ENCODE results near the gene NEURL1. TPM values are rescaled to one million over a fixed set of nuclear protein-coding genes. Genes with fewer than 3 reads are reported as not detected.

The NEURL1 gene
- total RNA-seq, 1 donor from 2014 or later, result 2.5 TPM

- Mint-ChIP-seq H3K4me3 (ENCODE audit: unreplicated experiment) (no peak overlapping the region), H3K27ac (ENCODE audit: unreplicated experiment) (no peak overlapping the region), H3K27me3 (ENCODE audit: unreplicated experiment) (no peaks in the 10 kb centered on the region), H3K36me3 (ENCODE audit: unreplicated experiment) (peaks cover 19% of the 10 kb centered on the region), H3K4me1 (ENCODE audit: unreplicated experiment) (peaks cover 29% of the 10 kb centered on the region), H3K9me3 (ENCODE audit: unreplicated experiment) (no peaks in the 10 kb centered on the region)
- DNase-seq (ENCODE audit: extremely low spot score, unreplicated experiment), result no peak
- no peak for TF ChIP-seq CTCF (IDR thresholded peaks at IDR 0.05)
Observed at GRCh38 chr10:103637011-103637410, 143.5 kb downstream of the NEURL1 start.

DNA sequence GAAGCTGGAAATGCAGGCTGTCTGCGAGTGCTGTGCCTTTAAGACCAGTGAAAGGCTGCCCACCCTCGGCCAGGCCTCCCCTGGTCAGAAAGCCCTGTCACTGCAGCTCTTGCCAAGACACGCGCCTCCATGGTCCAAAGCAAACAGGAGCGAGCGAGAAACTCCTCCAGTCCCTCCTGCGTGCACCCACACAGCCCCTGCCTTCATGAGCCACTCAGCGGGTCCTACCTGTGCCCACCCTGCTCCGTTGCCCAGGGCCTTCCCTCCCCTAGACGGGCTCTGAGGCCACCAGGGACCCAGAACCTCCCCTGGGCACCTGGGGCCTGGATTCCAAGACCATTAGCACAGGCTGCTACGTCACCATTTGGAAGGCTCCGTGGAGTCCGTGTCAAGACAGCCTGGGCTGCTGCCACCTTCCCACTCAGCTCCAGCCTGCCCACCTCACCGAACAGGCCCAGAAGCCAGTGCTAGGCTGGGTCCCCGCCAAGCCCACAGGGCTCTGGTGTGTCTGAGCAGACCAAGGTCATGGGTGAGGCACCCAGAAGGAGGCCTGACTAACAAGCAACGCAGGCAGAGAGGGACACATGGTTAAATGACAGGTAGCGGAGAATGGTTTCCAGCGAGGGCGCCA lies 144.5 kb downstream of the NEURL1 start:
- H3K36me3 Mint-ChIP-seq (ENCODE audit: unreplicated experiment), result peaks cover 16% of the 10 kb centered on the region
- no peak overlapping the region for H3K4me3 Mint-ChIP-seq (ENCODE audit: unreplicated experiment)
- peaks cover 27% of the 10 kb centered on the region for H3K4me1 Mint-ChIP-seq (ENCODE audit: unreplicated experiment)
- H3K27ac Mint-ChIP-seq (ENCODE audit: unreplicated experiment), result no peak overlapping the region
- no peak for DNase-seq (ENCODE audit: extremely low spot score, unreplicated experiment)
- no peaks in the 10 kb centered on the region for H3K27me3 Mint-ChIP-seq (ENCODE audit: unreplicated experiment)
- no peaks in the 10 kb centered on the region for H3K9me3 Mint-ChIP-seq (ENCODE audit: unreplicated experiment)
- TF ChIP-seq CTCF (IDR thresholded peaks at IDR 0.05), result no peak

DNA sequence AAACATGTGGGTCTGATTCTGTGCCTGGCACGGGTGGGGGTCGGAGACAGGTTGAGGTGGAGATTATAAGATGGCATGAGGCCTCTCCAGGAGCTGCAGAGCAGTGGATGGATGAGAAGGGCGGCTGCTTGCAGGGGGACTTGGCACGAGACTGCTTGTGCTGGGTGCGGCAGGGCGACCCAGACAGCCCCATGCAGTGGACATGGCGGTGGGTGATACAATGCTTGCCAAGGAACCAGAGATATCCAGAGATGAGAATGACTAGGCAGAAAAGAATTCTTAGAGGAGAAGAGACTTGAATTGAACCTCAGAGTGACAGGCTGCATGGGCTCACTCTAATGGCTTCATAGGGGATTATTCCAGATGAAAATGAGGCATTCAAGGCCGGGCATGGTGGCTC lies 145.4 kb downstream of the NEURL1 start:
- Mint-ChIP-seq H3K36me3 (ENCODE audit: unreplicated experiment) (peaks cover 16% of the 10 kb centered on the region), H3K4me1 (ENCODE audit: unreplicated experiment) (peaks cover 27% of the 10 kb centered on the region), H3K27ac (ENCODE audit: unreplicated experiment) (no peak overlapping the region), H3K27me3 (ENCODE audit: unreplicated experiment) (no peaks in the 10 kb centered on the region), H3K4me3 (ENCODE audit: unreplicated experiment) (no peak overlapping the region), H3K9me3 (ENCODE audit: unreplicated experiment) (no peaks in the 10 kb centered on the region)
- TF ChIP-seq CTCF (IDR thresholded peaks at IDR 0.05), result no peak
- no peak for DNase-seq (ENCODE audit: extremely low spot score, unreplicated experiment)

- DNase-seq (ENCODE audit: extremely low spot score, unreplicated experiment), result no peak
- peaks cover 37% of the 10 kb centered on the region for H3K4me1 Mint-ChIP-seq (ENCODE audit: unreplicated experiment)
- no peak overlapping the region for H3K4me3 Mint-ChIP-seq (ENCODE audit: unreplicated experiment)
- peak overlapping the region; percentile 37 for H3K27ac Mint-ChIP-seq (ENCODE audit: unreplicated experiment)
- H3K9me3 Mint-ChIP-seq (ENCODE audit: unreplicated experiment), result no peaks in the 10 kb centered on the region
- no peak for TF ChIP-seq CTCF (IDR thresholded peaks at IDR 0.05)
- peaks cover 20% of the 10 kb centered on the region for H3K36me3 Mint-ChIP-seq (ENCODE audit: unreplicated experiment)
- H3K27me3 Mint-ChIP-seq (ENCODE audit: unreplicated experiment), result no peaks in the 10 kb centered on the region
Observed at GRCh38 chr10:103640436-103641181, 147.1 kb downstream of the NEURL1 start.

GRCh38 chr10:103641326-103641725 lies 147.8 kb downstream of the NEURL1 start:
- H3K27me3 Mint-ChIP-seq (ENCODE audit: unreplicated experiment), result no peaks in the 10 kb centered on the region

More at GRCh38 chr10:103641326-103641725, 147.8 kb downstream of the NEURL1 start:
- peaks cover 24% of the 10 kb centered on the region for H3K36me3 Mint-ChIP-seq (ENCODE audit: unreplicated experiment)
- H3K4me1 Mint-ChIP-seq (ENCODE audit: unreplicated experiment), result peaks cover 43% of the 10 kb centered on the region
- H3K9me3 Mint-ChIP-seq (ENCODE audit: unreplicated experiment), result no peaks in the 10 kb centered on the region
- no peak overlapping the region for H3K27ac Mint-ChIP-seq (ENCODE audit: unreplicated experiment)
- no peak overlapping the region for H3K4me3 Mint-ChIP-seq (ENCODE audit: unreplicated experiment)
- DNase-seq (ENCODE audit: extremely low spot score, unreplicated experiment), result no peak
- no peak for TF ChIP-seq CTCF (IDR thresholded peaks at IDR 0.05)

Measured in osteocyte (in vitro differentiated cells).